ENCODE data around the gene ALDH1A1.

The ALDH1A1 gene

GRCh38 chr9:72855890-72856523, 96.8 kb downstream of the ALDH1A1 start:
- no peak overlapping the region for H3K4me3 ChIP-seq (ENCODE audit: low read depth, low read length)
- no peak for DNase-seq (ENCODE audit: low read depth)
- TF ChIP-seq CTCF (IDR thresholded peaks at IDR 0.05; ENCODE audit: insufficient read depth, low read depth, low read length, missing control alignments), result no peak

- no peak overlapping the region for H3K4me3 ChIP-seq (ENCODE audit: low read depth, low read length)
- TF ChIP-seq CTCF (IDR thresholded peaks at IDR 0.05; ENCODE audit: insufficient read depth, low read depth, low read length, missing control alignments), result no peak
- no peak for DNase-seq (ENCODE audit: low read depth)
These were observed 97.5 kb downstream of the ALDH1A1 start for GRCh38 chr9:72855321-72855720.

Measured in GM12865 (cell line).